Natural killer cell treated with Interleukin-12 subunit alpha and Interleukin-12 subunit beta and Interleukin-15 and Interleukin-18, amount 100 ng/mL, for 72 hours (primary cell): ENCODE data around the gene CDK7. TPM values are rescaled to one million over a fixed set of nuclear protein-coding genes. Genes with fewer than 3 reads are reported as not detected.

Experiments used
- ATAC-seq, 2 donors: fragments of 150-1000 bp; cut with Tn5 transposase in 1 of 2; sonication (Bioruptor Pico), chemical (Tn5 transposase) in 1 of 2; 2 replicates each; pipeline ENCODE4 v1.10.0; 2021
- DNase-seq: peaks from one replicate; pipeline ENCODE4 v3.0.0; 2022; ENCODE audit warnings: low spot score
- H3K27ac Mint-ChIP-seq, 2 donors: 1 replicate in 1 of 2; 2 replicates in 1 of 2; pipeline ENCODE4 v1.8.0; 2022; ENCODE audit warnings: mixed read lengths in 2 of 2, mild to moderate bottlenecking in 1 of 2, moderate library complexity in 1 of 2
- H3K27me3 Mint-ChIP-seq, 2 donors: 1 replicate in 1 of 2; 2 replicates in 1 of 2; pipeline ENCODE4 v1.8.0; 2022; ENCODE audit warnings: mixed read lengths in 2 of 2
- H3K36me3 Mint-ChIP-seq: one replicate; pipeline ENCODE4 v1.8.0; 2022; ENCODE audit warnings: mixed read lengths
- H3K4me1 Mint-ChIP-seq, 2 donors: 1 replicate in 1 of 2; 2 replicates in 1 of 2; pipeline ENCODE4 v1.8.0; 2022; ENCODE audit warnings: low read depth in 2 of 2, mixed read lengths in 2 of 2, mild to moderate bottlenecking in 1 of 2
- H3K4me3 Mint-ChIP-seq: one replicate; pipeline ENCODE4 v1.8.0; 2022; ENCODE audit warnings: mixed read lengths
- H3K9me3 Mint-ChIP-seq: 2 replicates; pipeline ENCODE4 v1.8.0; 2022; ENCODE audit warnings: mixed read lengths
- total RNA-seq, 2 donors: library from RNA; stranded (reverse); gene quantifications; one replicate each; pipeline ENCODE4 v1.2.3, GENCODE V29; 2022

CDK7 gene
- total RNA-seq, 2 donors from 2014 or later: 37.9 to 57.5 TPM

GRCh38 chr5:69315972-69316371 lies 81.3 kb downstream of the CDK7 start:
- ATAC-seq: no peak
- Mint-ChIP-seq H3K4me1 (peaks cover 0 to 7% of the 10 kb centered on the region in 2 donors), H3K4me3 (no peak overlapping the region), H3K36me3 (peaks cover 7% of the 10 kb centered on the region), H3K27ac (no peak overlapping the region), H3K9me3 (no peaks in the 10 kb centered on the region), H3K27me3 (no peaks in the 10 kb centered on the region)
- DNase-seq: no peak

GRCh38 chr5:69317391-69317790 lies 82.7 kb downstream of the CDK7 start:
- Mint-ChIP-seq H3K4me3 (no peak overlapping the region), H3K4me1 (peaks cover 0 to 4% of the 10 kb centered on the region in 2 donors), H3K27me3 (no peaks in the 10 kb centered on the region), H3K9me3 (no peaks in the 10 kb centered on the region), H3K27ac (peak overlapping the region in 1 of 2 donors; percentile 50), H3K36me3 (peaks cover 5% of the 10 kb centered on the region)
- DNase-seq: no peak
- ATAC-seq: no peak

GRCh38 chr5:69326365-69326764 lies 91.7 kb downstream of the CDK7 start:
- Mint-ChIP-seq H3K9me3 (no peaks in the 10 kb centered on the region), H3K4me3 (no peak overlapping the region), H3K36me3 (no peaks in the 10 kb centered on the region), H3K27ac (no peak overlapping the region), H3K27me3 (no peaks in the 10 kb centered on the region), H3K4me1 (no peaks in the 10 kb centered on the region)
- DNase-seq (no peak), ATAC-seq (no peak)

Other genes starting within 250 kb of the CDK7 start
- 10 to 100 TPM; 53.4 to 54.0 TPM for gene SLC30A5, start 140.9 kb upstream of the CDK7 start, total RNA-seq
- gene CCNB1, start 67.7 kb upstream of the CDK7 start, total RNA-seq: 100 to 1,000 TPM; 114 to 163 TPM
- 10 to 100 TPM; 17.1 to 34.9 TPM for gene CENPH, start 45.3 kb upstream of the CDK7 start, total RNA-seq
- 10 to 100 TPM; 10.4 to 14.3 TPM for gene CCDC125, start 97.9 kb downstream of the CDK7 start, total RNA-seq
- gene AK6, start 134.6 kb downstream of the CDK7 start, total RNA-seq: 10 to 100 TPM; 40.5 to 41.4 TPM
- 10 to 100 TPM; 38.9 to 51.0 TPM for gene TAF9, start 134.6 kb downstream of the CDK7 start, total RNA-seq
- 10 to 100 TPM; 22.1 to 24.1 TPM for gene RAD17, start 134.9 kb downstream of the CDK7 start, total RNA-seq
- gene MARVELD2, start 180.2 kb downstream of the CDK7 start, total RNA-seq: under 1 TPM; 0.14 to 0.56 TPM